GM21529 (cell line): ENCODE results near the gene GRPR.
"Not testable (repeated sequence)": the region's sequence is repeated elsewhere in the genome, so short reads cannot be mapped to it uniquely, and the experiment has no call there.

Experiments
- ATAC-seq: cut with Tn5 transposase; IDR thresholded peaks from one replicate; pipeline ENCODE4 v1.9.1; 2021; ENCODE audit not compliant: unreplicated experiment

GRPR gene

DNA sequence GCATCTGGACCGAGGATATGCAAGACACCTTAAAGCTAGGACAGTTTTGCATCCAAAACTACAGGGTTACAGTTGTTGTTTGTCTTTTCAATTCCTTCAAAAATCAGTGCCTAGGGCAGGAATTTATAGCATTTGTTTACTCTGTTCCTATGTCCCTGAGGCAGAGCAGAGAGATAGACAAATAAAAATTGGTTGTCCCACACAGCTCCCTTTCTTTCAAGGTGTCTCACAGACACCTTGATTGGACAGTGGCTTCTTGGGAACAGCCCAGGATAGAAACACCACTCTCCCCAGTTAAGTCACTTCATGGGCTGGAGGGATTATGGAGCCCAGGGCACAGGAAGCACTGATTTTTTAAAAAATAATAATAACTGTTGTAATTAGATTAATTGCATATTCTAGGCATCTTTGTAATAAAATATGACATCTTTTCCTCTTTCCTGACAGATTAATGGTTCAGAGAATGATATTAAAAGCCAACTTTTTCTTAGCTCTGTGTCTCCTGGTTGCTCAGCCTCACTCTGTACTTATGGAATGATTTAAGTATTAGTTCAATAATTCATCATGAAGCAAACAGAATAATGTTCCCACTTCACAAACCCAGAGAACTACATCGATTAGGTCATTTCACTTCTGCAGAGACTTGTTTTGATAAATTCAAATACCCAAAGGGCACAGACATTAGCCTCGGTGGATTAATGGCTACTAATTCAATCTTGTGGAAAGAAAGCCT lies 52.1 kb downstream of the GRPR start:
- ATAC-seq = no peak

DNA sequence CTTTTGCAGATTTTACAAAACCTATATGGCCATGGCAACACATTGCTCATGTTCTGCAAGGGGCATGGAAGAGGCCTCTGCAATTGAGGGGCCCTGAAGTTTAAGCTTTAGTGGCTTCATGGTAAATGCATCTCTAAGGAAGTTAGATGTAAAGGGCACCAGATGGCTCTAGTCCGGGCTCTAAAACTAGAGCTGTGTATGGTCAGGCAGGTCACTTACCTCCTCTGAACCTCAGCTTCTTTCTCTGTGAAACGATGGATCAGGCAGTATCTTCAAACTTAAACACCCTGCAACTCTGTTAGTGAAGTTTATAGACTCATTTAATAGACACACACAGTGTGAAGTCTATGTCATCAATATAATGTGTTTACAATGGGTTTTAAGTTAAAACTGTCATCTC lies 53.9 kb downstream of the GRPR start:
- no peak for ATAC-seq

DNA sequence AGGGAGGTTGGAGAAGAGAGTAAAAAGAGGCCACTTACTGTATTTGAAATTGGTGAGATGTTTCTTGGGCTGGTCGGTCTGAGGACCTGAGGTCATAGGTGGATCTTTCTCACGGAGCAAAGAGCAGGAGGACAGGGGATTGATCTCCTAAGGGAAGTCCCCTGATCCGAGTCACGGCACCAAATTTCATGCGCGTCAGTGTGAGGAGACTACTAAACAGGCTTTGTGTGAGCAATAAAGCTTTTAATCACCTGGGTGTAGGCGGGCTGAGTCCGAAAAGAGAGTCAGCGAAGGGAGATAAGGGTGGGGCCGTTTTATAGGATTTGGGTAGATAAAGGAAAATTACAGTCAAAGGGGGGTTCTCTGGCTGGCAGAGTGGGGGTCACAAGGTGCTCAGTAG lies 60.5 kb downstream of the GRPR start:
- ATAC-seq = not testable (repeated sequence)

DNA sequence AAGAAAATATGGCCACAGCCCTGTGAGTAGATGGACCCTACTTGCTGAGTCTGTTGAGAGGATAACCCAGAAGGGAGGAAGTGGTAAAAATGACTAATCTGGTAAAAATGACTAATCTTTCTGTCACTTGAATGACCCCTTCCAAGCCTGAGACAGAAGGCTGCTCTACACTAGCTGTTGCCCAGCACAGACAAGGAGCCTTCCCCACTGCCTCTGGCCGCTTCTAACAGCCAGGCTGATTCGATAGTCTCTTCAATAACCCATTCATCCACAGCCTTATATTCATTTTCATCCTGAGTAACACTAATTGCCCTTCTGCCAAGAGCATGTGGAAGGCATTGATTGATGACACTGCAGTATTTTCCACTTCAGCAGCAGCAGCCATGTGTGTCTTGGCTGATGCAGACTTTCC lies 62.4 kb downstream of the GRPR start:
- ATAC-seq = peak; percentile 100

DNA sequence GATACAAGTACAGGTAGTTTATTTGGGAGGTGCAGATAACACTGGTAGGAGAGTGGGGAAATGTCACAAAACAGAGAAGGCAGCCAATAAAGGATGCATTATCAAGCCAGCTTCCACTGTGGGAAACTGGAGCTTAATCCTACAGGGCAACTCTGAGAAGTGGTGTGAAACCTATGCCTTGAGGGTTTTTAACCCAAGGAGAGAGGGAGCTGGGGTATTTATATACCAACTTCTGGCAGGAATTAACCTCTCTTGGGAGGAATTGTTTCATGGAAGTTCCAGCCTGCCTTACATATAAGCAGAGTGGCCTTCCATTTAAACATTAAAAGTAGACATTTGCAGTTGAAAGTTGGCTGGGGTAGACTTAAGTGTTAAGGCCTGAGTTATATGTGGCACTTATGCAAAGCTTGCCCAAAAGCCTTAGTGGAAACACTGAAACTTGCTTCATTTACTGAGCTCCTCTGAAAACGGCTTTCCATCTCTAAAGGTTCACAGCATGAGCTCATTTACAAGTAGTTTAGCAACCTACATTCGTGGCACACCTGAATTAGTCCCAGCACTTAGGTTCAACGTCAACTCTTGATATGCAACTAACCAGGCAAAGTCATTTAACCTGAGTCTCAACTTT lies 63.1 kb downstream of the GRPR start:
- ATAC-seq = no peak

DNA sequence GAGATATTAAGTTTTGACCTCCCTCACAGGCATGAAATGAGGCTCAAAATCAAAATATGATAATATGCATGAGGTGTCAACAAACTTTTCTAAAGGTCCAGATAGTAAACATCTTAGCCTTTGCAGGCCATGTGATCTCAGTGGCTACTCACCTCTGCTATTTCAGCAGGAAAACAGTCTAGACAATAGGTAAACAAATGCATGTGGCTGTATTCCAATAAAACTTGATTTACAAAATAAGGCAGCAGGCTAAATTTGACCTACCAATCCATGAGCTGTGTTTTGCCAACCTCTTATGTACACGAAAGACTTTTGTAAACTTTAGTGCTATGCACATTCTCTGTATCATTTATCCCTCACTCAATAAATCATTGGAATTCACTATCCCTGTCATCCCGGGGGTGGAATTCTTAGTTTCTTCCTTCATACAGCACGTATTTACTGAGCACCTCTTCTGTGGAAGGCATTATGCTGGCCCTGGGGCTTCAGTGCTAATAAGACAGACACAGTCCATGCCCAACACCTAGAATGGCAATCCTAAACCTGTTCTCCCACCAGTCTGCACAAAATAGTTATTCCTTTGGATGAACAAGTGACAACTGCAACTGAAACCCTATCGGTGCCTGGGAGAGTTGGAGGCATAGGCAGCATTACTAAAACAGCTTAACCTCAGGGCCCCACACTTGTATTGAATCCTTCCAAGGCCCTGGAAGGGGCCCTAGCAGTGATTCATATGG lies 63.8 kb downstream of the GRPR start:
- no peak for ATAC-seq

DNA sequence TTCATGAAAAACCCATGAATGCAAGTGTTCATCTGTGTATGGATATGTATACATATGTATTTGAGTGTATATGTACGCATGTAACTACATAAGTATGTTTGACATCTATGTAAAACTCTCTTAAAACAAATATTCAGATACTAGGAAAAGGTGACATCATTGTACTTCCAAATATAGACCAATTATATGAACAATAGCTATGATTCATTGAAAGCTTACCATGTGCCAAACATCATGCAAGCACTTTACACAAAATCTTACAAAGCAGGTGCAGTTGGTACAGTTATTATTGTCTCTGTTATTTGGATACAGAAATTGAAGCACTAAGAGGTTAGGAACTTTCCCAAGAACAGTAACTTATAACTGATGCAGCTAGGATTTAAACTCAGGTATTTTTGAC lies 65.3 kb downstream of the GRPR start:
- ATAC-seq = no peak

DNA sequence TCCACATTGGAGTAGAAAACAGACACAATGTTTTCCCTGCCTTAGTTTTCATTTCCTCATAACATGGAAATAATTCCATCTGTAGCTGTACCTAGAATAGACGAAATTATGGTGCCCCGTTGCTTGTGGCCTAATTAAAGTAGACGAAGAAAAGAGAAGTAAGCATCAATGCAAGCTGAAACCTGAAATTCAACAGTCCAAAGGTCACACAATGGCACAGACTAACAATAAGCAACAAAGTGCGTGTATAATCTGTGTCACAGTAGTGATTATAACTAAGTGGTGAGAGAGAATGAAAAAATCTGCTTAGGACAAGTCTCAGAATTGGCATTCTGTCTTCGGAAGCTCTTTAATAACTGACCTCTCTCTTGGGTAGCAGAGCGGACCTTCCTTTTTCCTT lies 68.2 kb downstream of the GRPR start:
- ATAC-seq = no peak

DNA sequence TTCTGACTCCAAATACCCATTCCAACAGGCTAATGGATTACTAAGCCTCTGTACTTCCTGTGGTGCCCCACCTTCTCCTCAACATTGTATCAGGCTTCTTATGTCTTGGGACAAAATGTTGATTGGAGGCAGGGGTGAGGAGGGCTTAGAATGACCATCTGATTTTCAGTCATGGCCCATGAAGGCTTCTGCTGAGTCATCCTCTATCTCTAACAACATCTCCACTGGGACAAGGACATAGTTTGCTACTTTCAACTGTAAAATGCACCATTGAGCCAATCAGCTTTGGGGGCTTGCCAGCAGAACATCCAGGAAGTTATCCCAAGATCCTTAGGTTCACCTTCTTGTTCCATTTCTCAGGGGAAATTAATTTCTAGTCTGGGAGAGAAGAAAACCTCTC lies 73.5 kb downstream of the GRPR start:
- ATAC-seq = no peak

DNA sequence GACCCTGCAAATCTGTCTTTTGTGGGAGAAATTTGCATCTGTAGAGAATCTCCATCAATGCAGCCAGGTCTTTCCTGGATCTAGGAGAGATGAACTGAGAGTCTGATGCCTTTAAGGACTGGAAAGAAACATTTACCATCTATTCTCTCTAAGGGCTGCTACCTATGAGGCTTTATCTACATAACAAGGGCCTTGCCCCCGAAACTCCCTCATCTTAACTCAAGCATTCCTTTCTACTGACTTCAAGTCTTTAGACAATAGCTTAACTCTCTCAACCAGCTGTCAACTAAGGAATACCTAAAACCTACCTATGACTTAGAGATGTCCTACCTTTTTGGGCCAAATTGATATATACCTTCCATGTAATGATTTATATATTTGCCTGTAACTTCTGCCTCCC lies 76.0 kb downstream of the GRPR start:
- no peak for ATAC-seq

DNA sequence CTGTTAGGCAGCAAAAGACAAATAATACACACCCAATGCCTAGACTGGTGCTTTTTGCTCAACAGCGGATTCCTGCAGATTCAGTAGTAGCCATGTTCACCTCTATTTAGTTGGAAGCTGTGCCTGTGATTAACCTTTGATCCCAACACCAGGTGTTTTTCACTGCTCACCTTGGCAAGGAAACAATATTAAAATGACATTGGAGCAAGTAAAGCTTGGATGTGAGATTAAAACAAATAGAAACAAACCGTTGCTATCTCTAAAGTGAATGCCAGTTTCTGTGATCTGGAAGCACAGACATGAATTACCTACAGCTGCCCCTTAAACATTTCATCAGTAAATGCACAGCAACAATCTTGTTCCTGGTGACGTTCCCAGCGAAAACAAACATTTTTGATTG lies 79.6 kb downstream of the GRPR start:
- ATAC-seq = no peak
